ENCODE results near the gene RFPL3.

DNA sequence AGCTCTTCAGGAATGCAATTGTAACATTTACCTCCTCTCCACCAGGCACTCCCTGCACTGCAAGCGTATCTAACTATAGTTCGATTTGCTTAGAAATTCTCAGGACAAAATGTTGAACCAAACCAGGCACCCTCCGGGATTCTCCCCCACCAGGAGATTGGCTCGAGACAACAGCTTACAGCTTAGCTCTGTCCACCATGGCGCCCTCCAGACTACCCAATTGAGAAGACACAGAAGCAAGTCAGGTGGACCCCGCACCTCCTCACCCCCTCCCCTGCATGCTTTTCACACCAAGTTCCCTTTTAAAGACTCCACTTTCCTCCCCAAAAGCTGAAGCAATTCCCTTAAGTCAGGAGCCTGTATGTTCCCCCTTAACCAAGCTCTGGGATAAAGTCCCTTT, 34.7 kb upstream of the RFPL3 start:
- TF ChIP-seq, protein P1, sequence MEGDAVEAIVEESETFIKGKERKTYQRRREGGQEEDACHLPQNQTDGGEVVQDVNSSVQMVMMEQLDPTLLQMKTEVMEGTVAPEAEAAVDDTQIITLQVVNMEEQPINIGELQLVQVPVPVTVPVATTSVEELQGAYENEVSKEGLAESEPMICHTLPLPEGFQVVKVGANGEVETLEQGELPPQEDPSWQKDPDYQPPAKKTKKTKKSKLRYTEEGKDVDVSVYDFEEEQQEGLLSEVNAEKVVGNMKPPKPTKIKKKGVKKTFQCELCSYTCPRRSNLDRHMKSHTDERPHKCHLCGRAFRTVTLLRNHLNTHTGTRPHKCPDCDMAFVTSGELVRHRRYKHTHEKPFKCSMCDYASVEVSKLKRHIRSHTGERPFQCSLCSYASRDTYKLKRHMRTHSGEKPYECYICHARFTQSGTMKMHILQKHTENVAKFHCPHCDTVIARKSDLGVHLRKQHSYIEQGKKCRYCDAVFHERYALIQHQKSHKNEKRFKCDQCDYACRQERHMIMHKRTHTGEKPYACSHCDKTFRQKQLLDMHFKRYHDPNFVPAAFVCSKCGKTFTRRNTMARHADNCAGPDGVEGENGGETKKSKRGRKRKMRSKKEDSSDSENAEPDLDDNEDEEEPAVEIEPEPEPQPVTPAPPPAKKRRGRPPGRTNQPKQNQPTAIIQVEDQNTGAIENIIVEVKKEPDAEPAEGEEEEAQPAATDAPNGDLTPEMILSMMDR (IDR thresholded peaks at IDR 0.05; ENCODE audit: low read depth, low read length), result no peak
- TF ChIP-seq MYC (IDR thresholded peaks at IDR 0.05; ENCODE audit: low read depth, low read length) (no peak), POLR2A (IDR thresholded peaks at IDR 0.05; ENCODE audit: extremely low read depth, insufficient read length) (no peak)
- TF ChIP-seq, protein P2, sequence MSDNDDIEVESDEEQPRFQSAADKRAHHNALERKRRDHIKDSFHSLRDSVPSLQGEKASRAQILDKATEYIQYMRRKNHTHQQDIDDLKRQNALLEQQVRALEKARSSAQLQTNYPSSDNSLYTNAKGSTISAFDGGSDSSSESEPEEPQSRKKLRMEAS (IDR thresholded peaks at IDR 0.05; ENCODE audit: low read depth, low read length), result no peak
